ENCODE measurements around the gene ILF3.

Gene ILF3

DNA sequence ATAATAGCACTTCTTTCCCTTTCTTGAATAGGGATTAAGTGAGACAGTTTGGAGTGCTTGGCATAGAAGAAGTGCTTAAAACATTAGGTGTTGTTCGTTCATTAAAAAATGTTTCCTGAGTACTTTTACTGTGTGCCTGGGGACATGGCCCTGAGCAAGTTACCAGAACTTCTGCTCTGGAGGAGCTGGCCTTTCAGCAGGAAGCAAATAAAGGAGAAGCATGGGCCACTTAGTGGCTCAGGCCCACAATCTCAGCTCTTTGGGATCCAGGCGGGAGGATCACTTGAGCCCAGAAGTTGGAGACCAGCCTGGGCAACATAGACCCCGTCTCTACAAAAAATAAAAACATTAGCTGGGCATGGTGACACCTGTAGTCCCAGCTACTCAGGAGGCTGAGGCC is 69.4 kb downstream of the ILF3 start:
- TF ChIP-seq, protein P1, sequence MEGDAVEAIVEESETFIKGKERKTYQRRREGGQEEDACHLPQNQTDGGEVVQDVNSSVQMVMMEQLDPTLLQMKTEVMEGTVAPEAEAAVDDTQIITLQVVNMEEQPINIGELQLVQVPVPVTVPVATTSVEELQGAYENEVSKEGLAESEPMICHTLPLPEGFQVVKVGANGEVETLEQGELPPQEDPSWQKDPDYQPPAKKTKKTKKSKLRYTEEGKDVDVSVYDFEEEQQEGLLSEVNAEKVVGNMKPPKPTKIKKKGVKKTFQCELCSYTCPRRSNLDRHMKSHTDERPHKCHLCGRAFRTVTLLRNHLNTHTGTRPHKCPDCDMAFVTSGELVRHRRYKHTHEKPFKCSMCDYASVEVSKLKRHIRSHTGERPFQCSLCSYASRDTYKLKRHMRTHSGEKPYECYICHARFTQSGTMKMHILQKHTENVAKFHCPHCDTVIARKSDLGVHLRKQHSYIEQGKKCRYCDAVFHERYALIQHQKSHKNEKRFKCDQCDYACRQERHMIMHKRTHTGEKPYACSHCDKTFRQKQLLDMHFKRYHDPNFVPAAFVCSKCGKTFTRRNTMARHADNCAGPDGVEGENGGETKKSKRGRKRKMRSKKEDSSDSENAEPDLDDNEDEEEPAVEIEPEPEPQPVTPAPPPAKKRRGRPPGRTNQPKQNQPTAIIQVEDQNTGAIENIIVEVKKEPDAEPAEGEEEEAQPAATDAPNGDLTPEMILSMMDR (IDR thresholded peaks at IDR 0.05; ENCODE audit: insufficient read depth, low read depth, low read length, missing control alignments), result no peak
- no peak for DNase-seq (ENCODE audit: low read depth)
- H3K4me3 ChIP-seq (ENCODE audit: low read depth, low read length), result no peak overlapping the region

DNA sequence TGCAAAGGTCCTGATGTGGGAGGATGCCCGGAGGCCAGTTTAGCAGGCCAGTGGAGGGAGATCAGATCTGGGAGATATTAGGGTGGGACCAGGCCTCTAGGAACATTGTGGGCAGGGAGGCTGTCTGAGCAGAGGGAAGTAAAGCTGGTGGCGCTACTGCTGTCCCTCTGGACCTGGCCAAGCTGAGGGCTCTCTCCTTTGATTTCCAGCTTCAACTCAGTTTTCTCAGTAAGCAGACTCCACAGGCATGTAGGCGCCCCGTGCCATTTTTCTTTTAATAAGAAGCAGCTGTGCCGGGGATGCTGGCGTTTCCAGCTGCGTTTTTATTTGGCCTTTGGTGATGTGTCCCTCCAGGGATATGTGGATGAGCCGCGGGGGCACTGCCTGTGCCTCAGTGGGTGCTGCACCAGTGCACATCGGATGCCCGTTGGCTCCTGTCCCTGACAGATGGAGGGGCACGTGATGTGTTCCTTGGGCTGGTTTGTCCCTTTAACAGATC is 70.5 kb downstream of the ILF3 start:
- TF ChIP-seq, protein P1 (IDR thresholded peaks at IDR 0.05; ENCODE audit: insufficient read depth, low read depth, low read length, missing control alignments), result no peak
- no peak for DNase-seq (ENCODE audit: low read depth)
- H3K4me3 ChIP-seq (ENCODE audit: low read depth, low read length), result no peak overlapping the region

DNA sequence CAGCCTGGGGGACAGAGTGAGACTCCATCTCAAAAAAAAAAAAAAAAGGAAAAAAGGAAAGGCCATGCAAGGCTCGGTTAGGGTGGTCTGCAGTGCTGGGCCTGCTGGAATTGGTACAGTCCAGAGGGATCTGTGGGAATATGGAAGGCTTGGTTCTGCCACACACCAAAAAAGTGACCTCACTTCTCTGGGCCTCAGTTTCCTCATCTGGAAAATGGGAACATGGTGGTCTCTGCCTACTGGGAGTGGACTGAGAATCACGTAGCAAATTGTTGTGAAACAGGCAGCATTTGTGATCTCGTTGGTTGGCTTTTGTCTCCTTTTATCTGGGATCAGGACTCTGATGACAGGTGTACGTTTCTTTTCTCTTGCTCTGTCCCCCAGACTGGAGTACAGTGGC is 71.3 kb downstream of the ILF3 start:
- TF ChIP-seq, protein P1 (IDR thresholded peaks at IDR 0.05; ENCODE audit: insufficient read depth, low read depth, low read length, missing control alignments), result no peak
- no peak overlapping the region for H3K4me3 ChIP-seq (ENCODE audit: low read depth, low read length)
- no peak for DNase-seq (ENCODE audit: low read depth)

DNA sequence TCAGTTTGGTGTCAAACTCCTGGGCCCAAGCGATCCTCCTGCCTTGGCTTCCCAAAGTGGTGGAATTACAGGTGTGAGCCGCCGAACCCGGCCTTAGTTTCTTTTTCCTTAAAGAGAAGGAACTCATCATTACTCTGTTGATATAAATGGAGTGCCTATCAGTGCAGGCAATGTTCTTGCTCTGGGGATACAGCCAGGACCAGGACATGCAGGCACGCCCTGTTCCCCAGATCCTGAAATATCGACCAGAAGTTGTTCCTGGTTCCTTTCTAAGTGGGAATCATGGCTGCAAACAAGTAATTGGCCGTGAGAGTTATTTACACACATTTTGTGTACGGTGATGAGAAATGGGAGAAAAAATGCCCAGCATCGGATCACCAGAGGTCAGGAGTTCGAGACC is 72.1 kb downstream of the ILF3 start:
- H3K4me3 ChIP-seq (ENCODE audit: low read depth, low read length), result no peak overlapping the region
- TF ChIP-seq, protein P1 (IDR thresholded peaks at IDR 0.05; ENCODE audit: insufficient read depth, low read depth, low read length, missing control alignments), result no peak
- no peak for DNase-seq (ENCODE audit: low read depth)

DNA sequence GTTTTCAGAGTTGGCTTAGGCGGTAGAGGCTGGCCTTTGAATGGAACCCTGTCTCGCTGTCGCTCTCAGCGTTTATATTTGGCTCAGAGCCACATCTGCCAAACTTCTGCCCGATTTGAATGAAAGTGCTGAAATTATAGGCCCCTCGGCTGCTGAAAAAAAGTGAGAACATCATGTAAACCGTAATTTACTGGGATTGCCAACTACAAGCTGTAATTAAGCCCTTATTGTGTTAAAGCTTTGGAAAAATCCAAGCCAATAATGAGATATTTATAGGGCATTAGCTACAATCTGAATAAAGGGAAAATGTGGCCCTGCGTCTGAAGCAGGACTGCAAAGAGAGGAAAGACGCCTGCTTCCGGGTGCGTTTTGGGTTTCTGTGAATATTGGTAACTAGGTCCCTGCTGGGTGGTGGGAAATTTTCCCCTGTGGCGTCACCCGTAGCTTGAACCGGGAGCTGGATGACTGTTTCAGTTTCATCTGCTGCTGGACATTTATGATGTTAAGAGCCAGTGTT is 73.6 kb downstream of the ILF3 start:
- TF ChIP-seq, protein P1 (IDR thresholded peaks at IDR 0.05; ENCODE audit: insufficient read depth, low read depth, low read length, missing control alignments), result no peak
- H3K4me3 ChIP-seq (ENCODE audit: low read depth, low read length), result no peak overlapping the region
- DNase-seq (ENCODE audit: low read depth), result no peak

DNA sequence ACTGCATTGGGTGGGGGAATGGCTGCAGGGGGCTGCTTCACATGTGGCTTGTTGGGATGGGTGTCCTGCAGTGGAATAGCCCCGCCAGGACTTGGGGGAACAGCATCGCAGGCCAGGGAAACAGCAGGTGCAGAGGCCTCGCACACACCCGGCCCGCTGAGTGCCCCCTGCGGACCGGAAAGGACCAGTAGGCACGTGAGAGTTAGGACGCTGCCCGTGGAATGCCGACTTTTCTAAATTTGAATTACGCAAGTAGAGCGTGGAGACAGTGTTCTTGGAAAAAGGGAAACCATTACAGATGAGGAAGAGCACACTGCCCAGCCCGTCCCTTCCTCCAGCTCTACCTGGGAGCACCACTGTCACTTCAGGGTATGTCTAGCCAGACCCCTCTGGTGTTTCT is 75.3 kb downstream of the ILF3 start:
- no peak overlapping the region for H3K4me3 ChIP-seq (ENCODE audit: low read depth, low read length)
- TF ChIP-seq, protein P1 (IDR thresholded peaks at IDR 0.05; ENCODE audit: insufficient read depth, low read depth, low read length, missing control alignments), result no peak
- DNase-seq (ENCODE audit: low read depth), result no peak

DNA sequence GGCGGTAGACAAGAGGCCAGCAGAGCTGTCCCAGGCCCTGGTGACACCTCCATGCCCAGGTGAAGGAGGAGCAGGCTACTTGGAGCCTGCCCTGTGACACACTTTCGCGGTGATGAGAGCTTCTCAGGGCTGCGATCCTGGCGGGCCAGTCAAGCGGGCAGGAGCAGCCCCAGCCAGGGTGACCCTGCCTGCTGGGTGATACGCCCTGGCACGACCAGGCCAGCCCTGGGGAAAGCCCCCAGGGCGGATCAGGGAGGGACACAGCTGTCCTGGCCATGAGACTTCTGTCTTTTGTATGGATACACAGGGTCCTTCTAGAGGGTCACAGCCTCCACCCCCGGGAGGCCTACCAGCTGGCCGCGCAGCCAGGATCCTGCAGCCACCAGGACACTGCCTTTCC is 76.8 kb downstream of the ILF3 start:
- no peak for DNase-seq (ENCODE audit: low read depth)
- TF ChIP-seq, protein P1 (IDR thresholded peaks at IDR 0.05; ENCODE audit: insufficient read depth, low read depth, low read length, missing control alignments), result no peak
- H3K4me3 ChIP-seq (ENCODE audit: low read depth, low read length), result 0 out of 2 replicates have a peak overlapping the region, but pooled peaks have one; percentile 4

All from GM12865 (cell line).